Suppressor macrophage treated with lipopolysaccharide for 4 hours (primary cell): ENCODE measurements around the gene AANAT.
A peak's percentile ranks its signal among the peaks of the same experiment; 100 is the strongest.

Source experiments
- DNase-seq: peaks from one replicate; pipeline ENCODE4 v3.0.0-alpha.2; 2020

The AANAT gene

GRCh38 chr17:76442341-76443338, 24.8 kb upstream of the AANAT start:
- DNase-seq = no peak

- no peak for DNase-seq
Observed at GRCh38 chr17:76444518-76445311, 22.7 kb upstream of the AANAT start.

- DNase-seq = no peak
Observed at GRCh38 chr17:76445697-76446448, 21.5 kb upstream of the AANAT start.

- peak; percentile 44 for DNase-seq
Observed at GRCh38 chr17:76446449-76447231, 20.8 kb upstream of the AANAT start.

- DNase-seq = no peak
Observed at GRCh38 chr17:76447931-76448652, 19.3 kb upstream of the AANAT start.

- DNase-seq = no peak
Observed at GRCh38 chr17:76449126-76449525, 18.3 kb upstream of the AANAT start.

- no peak for DNase-seq
Observed at GRCh38 chr17:76451506-76451905, 15.9 kb upstream of the AANAT start.

GRCh38 chr17:76452127-76452659, 15.2 kb upstream of the AANAT start:
- DNase-seq = no peak

GRCh38 chr17:76452660-76453430, 14.6 kb upstream of the AANAT start, which contains the start of gene UBE2O:
UBE2O (minus strand) TSS chr17:76453152; CDS start chr17:76453141, 11 bp downstream.
- peak; percentile 95 for DNase-seq

GRCh38 chr17:76453431-76453743, 14.0 kb upstream of the AANAT start:
- no peak for DNase-seq

GRCh38 chr17:76458580-76459490, 8.6 kb upstream of the AANAT start:
- DNase-seq = peak; percentile 45

- DNase-seq = no peak
Observed at GRCh38 chr17:76459674-76460073, 7.7 kb upstream of the AANAT start.

GRCh38 chr17:76461765-76462555, 5.4 kb upstream of the AANAT start:
- no peak for DNase-seq

- DNase-seq = no peak
Observed at GRCh38 chr17:76462556-76463290, 4.7 kb upstream of the AANAT start.

- no peak for DNase-seq
Observed at GRCh38 chr17:76466775-76467130, 650 bp upstream of the AANAT start.

- DNase-seq = no peak
Observed at GRCh38 chr17:76467809-76468633, 618 bp downstream of the AANAT start.

GRCh38 chr17:76468634-76469010, 1.2 kb downstream of the AANAT start:
- no peak for DNase-seq
